ENCODE data around the gene IDH3B. TPM values are rescaled to one million over a fixed set of nuclear protein-coding genes. Genes with fewer than 3 reads are reported as not detected.

IDH3B gene
- total RNA-seq, 1 donor from 2014 or later, result 103 TPM

GRCh38 chr20:2700913-2701620 is 37.1 kb upstream of the IDH3B start:
- no peak for DNase-seq (ENCODE audit: low read depth)
- no peak for TF ChIP-seq CTCF (IDR thresholded peaks at IDR 0.05; ENCODE audit: insufficient read depth, low read length, severe bottlenecking)
- FAIRE-seq, result peak; percentile 13
- no peaks in the 10 kb centered on the region for H3K36me3 ChIP-seq (ENCODE audit: control insufficient read depth, insufficient read depth, low read length)
- no peak overlapping the region for H3K4me3 ChIP-seq (ENCODE audit: low read depth, low read length)
- peaks cover 11% of the 10 kb centered on the region for H3K27me3 ChIP-seq (ENCODE audit: control insufficient read depth, insufficient read depth, low read length)

GRCh38 chr20:2699775-2700413 is 35.9 kb upstream of the IDH3B start:
- FAIRE-seq (peak; percentile 80), DNase-seq (ENCODE audit: low read depth) (no peak)
- peaks cover 19% of the 10 kb centered on the region for H3K27me3 ChIP-seq (ENCODE audit: control insufficient read depth, insufficient read depth, low read length)
- H3K4me3 ChIP-seq (ENCODE audit: low read depth, low read length), result no peak overlapping the region
- no peaks in the 10 kb centered on the region for H3K36me3 ChIP-seq (ENCODE audit: control insufficient read depth, insufficient read depth, low read length)
- TF ChIP-seq CTCF (IDR thresholded peaks at IDR 0.05; ENCODE audit: insufficient read depth, low read length, severe bottlenecking), result no peak

- peaks cover 26% of the 10 kb centered on the region for H3K27me3 ChIP-seq (ENCODE audit: control insufficient read depth, insufficient read depth, low read length)
- no peak for DNase-seq (ENCODE audit: low read depth)
- no peak for FAIRE-seq
Observed at GRCh38 chr20:2698912-2699311, 34.9 kb upstream of the IDH3B start.

GRCh38 chr20:2698186-2698817 is 34.3 kb upstream of the IDH3B start:
- no peak for FAIRE-seq
- TF ChIP-seq CTCF (IDR thresholded peaks at IDR 0.05; ENCODE audit: insufficient read depth, low read length, severe bottlenecking), result no peak
- Histone ChIP-seq H3K27me3 (ENCODE audit: control insufficient read depth, insufficient read depth, low read length) (peaks cover 32% of the 10 kb centered on the region), H3K4me3 (ENCODE audit: low read depth, low read length) (no peak overlapping the region), H3K36me3 (ENCODE audit: control insufficient read depth, insufficient read depth, low read length) (no peaks in the 10 kb centered on the region)
- DNase-seq (ENCODE audit: low read depth), result no peak

More at GRCh38 chr20:2698912-2699311, 34.9 kb upstream of the IDH3B start:
- Histone ChIP-seq H3K36me3 (ENCODE audit: control insufficient read depth, insufficient read depth, low read length) (no peaks in the 10 kb centered on the region), H3K4me3 (ENCODE audit: low read depth, low read length) (no peak overlapping the region)
- TF ChIP-seq CTCF (IDR thresholded peaks at IDR 0.05; ENCODE audit: insufficient read depth, low read length, severe bottlenecking), result no peak

- H3K27me3 ChIP-seq (ENCODE audit: control insufficient read depth, insufficient read depth, low read length), result peaks cover 33% of the 10 kb centered on the region
- FAIRE-seq (no peak), DNase-seq (ENCODE audit: low read depth) (no peak)
- TF ChIP-seq CTCF (IDR thresholded peaks at IDR 0.05; ENCODE audit: insufficient read depth, low read length, severe bottlenecking), result no peak
- H3K4me3 ChIP-seq (ENCODE audit: low read depth, low read length), result no peak overlapping the region
- H3K36me3 ChIP-seq (ENCODE audit: control insufficient read depth, insufficient read depth, low read length), result no peaks in the 10 kb centered on the region
Observed at GRCh38 chr20:2697768-2698167, 33.8 kb upstream of the IDH3B start.

All from bronchial epithelial cell (primary cell).